ENCODE data around the gene RASL12.
"Not testable (repeated sequence)": the region's sequence is repeated elsewhere in the genome, so short reads cannot be mapped to it uniquely, and the experiment has no call there.

RASL12 gene

GRCh38 chr15:65052956-65053355 is 14.8 kb downstream of the RASL12 start:
- DNase-seq = no peak

GRCh38 chr15:65051266-65051665 is 16.5 kb downstream of the RASL12 start:
- DNase-seq = no peak

- no peak for DNase-seq
These were observed 17.5 kb downstream of the RASL12 start for GRCh38 chr15:65050270-65050669.

- peak; percentile 96 for DNase-seq
These were observed 18.4 kb downstream of the RASL12 start for GRCh38 chr15:65049418-65049840.

GRCh38 chr15:65048241-65048640 is 19.6 kb downstream of the RASL12 start:
- no peak for DNase-seq

- DNase-seq = no peak
These were observed 22.9 kb downstream of the RASL12 start, which contains the start of gene SLC51B for GRCh38 chr15:65044724-65045481. TSS of gene SLC51B (plus strand) at chr15:65045387. CDS start at chr15:65050005, 4,618 bp downstream.

- DNase-seq = not testable (repeated sequence)
These were observed 23.6 kb downstream of the RASL12 start for GRCh38 chr15:65044218-65044617.

- DNase-seq = no peak
These were observed 24.9 kb downstream of the RASL12 start for GRCh38 chr15:65042776-65043327.

GRCh38 chr15:65041787-65042186 is 26.0 kb downstream of the RASL12 start:
- DNase-seq = no peak

- DNase-seq = no peak
These were observed 27.3 kb downstream of the RASL12 start for GRCh38 chr15:65040461-65040860.

- no peak for DNase-seq
These were observed 29.0 kb downstream of the RASL12 start for GRCh38 chr15:65038836-65039235.

GRCh38 chr15:65038428-65038827 is 29.4 kb downstream of the RASL12 start:
- DNase-seq = no peak

GRCh38 chr15:65037309-65037708 is 30.5 kb downstream of the RASL12 start:
- no peak for DNase-seq

GRCh38 chr15:65034719-65035118 is 33.1 kb downstream of the RASL12 start:
- no peak for DNase-seq

- DNase-seq = peak; percentile 2
These were observed 34.0 kb downstream of the RASL12 start for GRCh38 chr15:65033659-65034269.

GRCh38 chr15:65032801-65033537 is 34.8 kb downstream of the RASL12 start:
- peak; percentile 3 for DNase-seq

- DNase-seq = no peak
These were observed 38.0 kb downstream of the RASL12 start for GRCh38 chr15:65029736-65030208.

- peak; percentile 59 for DNase-seq
These were observed 38.7 kb downstream of the RASL12 start, which contains the start of gene MTFMT for GRCh38 chr15:65028921-65029735. TSS of gene MTFMT (minus strand) at chr15:65029639. CDS start at chr15:65029613, 26 bp downstream.

GRCh38 chr15:65028338-65028737 is 39.5 kb downstream of the RASL12 start:
- DNase-seq = no peak

GRCh38 chr15:65027593-65027992 is 40.2 kb downstream of the RASL12 start:
- DNase-seq = no peak

- DNase-seq = no peak
These were observed 41.0 kb downstream of the RASL12 start for GRCh38 chr15:65026756-65027155.

GRCh38 chr15:65021488-65021887 is 46.3 kb downstream of the RASL12 start:
- DNase-seq = no peak
